Measurements from ENCODE around the gene KCNK5.

KCNK5 gene

GRCh38 chr6:39196673-39197091, 32.6 kb downstream of the KCNK5 start:
- DNase-seq: no peak

GRCh38 chr6:39195792-39196385, 33.4 kb downstream of the KCNK5 start:
- no peak for DNase-seq

GRCh38 chr6:39194466-39194865, 34.8 kb downstream of the KCNK5 start:
- no peak for DNase-seq

GRCh38 chr6:39193201-39193791, 36.0 kb downstream of the KCNK5 start:
- DNase-seq: no peak

- DNase-seq: no peak
Observed at GRCh38 chr6:39192736-39193135, 36.5 kb downstream of the KCNK5 start.

GRCh38 chr6:39191236-39191930, 37.9 kb downstream of the KCNK5 start:
- no peak for DNase-seq

- DNase-seq: no peak
Observed at GRCh38 chr6:39190545-39191235, 38.6 kb downstream of the KCNK5 start.

- no peak for DNase-seq
Observed at GRCh38 chr6:39189915-39190544, 39.2 kb downstream of the KCNK5 start.

GRCh38 chr6:39189131-39189530, 40.1 kb downstream of the KCNK5 start:
- no peak for DNase-seq

- DNase-seq: no peak
Observed at GRCh38 chr6:39188571-39188970, 40.7 kb downstream of the KCNK5 start.

GRCh38 chr6:39188098-39188450, 41.2 kb downstream of the KCNK5 start:
- DNase-seq: no peak

- no peak for DNase-seq
Observed at GRCh38 chr6:39184906-39185580, 44.2 kb downstream of the KCNK5 start.

- DNase-seq: no peak
Observed at GRCh38 chr6:39182604-39183003, 46.7 kb downstream of the KCNK5 start.

- no peak for DNase-seq
Observed at GRCh38 chr6:39181826-39182225, 47.4 kb downstream of the KCNK5 start.

- DNase-seq: no peak
Observed at GRCh38 chr6:39181333-39181732, 47.9 kb downstream of the KCNK5 start.

GRCh38 chr6:39178804-39179203, 50.5 kb downstream of the KCNK5 start:
- DNase-seq: no peak

GRCh38 chr6:39178235-39178634, 51.0 kb downstream of the KCNK5 start:
- no peak for DNase-seq

GRCh38 chr6:39177130-39177529, 52.1 kb downstream of the KCNK5 start:
- no peak for DNase-seq

- DNase-seq: no peak
Observed at GRCh38 chr6:39173270-39173669, 56.0 kb downstream of the KCNK5 start.

GRCh38 chr6:39172377-39172757, 56.9 kb downstream of the KCNK5 start:
- DNase-seq: no peak

- no peak for DNase-seq
Observed at GRCh38 chr6:39171489-39172376, 57.5 kb downstream of the KCNK5 start.

- no peak for DNase-seq
Observed at GRCh38 chr6:39170860-39171259, 58.4 kb downstream of the KCNK5 start.
